HG03571 (cell line): ENCODE data around the gene TOX2.

Source experiments
- ATAC-seq: cut with Tn5 transposase; IDR thresholded peaks from one replicate; pipeline ENCODE4 v1.9.1; 2021; ENCODE audit not compliant: unreplicated experiment

The TOX2 gene

GRCh38 chr20:44092551-44093248 lies 178.0 kb downstream of the TOX2 start:
- ATAC-seq, result no peak

DNA sequence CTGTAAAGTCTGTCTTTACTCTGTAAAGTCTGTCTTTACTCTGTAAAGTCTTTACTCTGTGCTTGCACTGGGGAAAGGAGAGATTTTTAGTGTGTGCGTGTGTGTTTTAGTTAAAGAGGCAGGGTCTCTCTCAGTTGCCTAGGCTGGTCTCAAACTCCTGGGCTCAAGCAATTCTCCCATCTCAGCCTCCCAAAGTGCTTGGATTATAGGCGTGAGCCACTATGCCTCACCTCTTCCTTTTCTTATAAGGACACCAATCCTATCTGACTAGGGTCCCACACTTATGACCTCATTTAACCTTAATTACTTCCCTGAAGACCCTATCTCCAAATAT lies 178.6 kb downstream of the TOX2 start:
- ATAC-seq, result no peak

GRCh38 chr20:44095831-44096230 lies 181.2 kb downstream of the TOX2 start:
- ATAC-seq, result no peak

- ATAC-seq, result no peak
These were observed 183.0 kb downstream of the TOX2 start for GRCh38 chr20:44097521-44098255.

- no peak for ATAC-seq
These were observed 183.6 kb downstream of the TOX2 start for GRCh38 chr20:44098256-44098630.

DNA sequence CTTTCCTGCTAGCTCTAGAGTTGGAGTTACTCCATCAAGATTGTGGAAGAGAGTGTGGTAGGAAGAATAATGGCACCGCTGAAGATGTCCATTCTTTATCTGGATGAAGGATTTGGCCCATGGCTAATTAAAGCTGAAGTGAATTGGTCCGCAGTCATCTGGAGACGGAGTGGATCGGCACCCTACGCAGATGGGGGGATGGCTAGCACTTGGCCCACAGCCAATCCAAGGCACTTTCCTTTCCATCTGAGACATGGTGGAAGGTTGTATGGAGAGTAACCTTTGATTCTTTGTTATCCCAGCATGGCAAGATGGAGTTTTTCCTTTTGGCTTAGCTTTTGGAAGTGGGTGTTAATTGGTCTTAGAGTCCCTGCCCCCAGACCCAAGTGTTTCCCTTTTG lies 184.0 kb downstream of the TOX2 start:
- no peak for ATAC-seq

GRCh38 chr20:44099832-44100231 lies 185.2 kb downstream of the TOX2 start:
- ATAC-seq, result no peak

DNA sequence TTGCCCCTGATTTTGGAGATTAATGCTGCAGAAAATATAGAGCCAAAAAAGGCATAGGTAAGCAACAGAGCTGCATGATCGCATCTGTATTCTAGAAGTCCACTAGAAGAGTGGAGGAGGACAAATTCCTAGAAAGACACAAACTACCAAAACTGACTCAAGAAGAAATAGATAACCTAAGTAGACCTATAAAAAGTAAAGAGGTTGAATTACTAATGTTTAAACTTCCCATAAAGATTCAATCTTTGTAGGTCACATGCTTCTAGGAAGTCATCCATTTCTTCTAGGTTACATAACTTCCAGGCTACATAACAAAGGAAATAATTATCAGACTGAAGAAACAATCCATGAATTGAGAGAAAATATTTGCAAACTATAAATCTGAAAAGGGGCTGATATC lies 187.9 kb downstream of the TOX2 start:
- no peak for ATAC-seq

DNA sequence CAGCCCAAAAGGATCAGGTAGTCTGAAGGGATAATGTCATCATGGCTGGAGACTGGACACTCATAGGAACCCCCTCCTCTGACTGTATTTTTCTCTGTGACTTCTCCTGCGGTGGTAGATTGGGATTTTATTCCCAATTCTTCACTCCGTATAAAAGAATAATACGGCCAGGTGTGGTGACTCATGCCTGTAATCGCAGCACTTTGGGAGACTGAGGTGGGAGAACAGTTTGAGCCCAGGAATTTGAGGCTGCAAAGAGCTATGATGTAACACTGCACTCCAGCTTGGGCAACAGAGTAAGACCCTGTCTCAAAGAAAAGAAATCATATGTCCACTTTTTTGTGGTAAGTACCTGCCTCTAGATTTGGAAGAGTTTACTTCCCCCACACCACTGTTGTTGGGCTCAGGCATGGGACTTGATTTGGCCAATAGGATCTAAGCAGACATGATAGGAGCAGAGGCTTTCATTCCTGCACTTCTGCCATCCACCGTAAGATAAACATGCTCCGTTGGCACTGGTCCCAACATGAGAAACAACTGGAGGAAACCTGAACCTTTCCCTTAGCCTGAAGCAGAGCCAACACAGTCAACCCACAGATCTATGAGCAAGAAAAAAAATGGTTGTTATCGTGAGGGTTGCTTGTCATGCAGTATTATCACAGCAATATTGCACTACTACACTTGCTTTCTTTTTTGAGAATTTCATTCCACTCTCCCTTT lies 190.3 kb downstream of the TOX2 start:
- no peak for ATAC-seq

DNA sequence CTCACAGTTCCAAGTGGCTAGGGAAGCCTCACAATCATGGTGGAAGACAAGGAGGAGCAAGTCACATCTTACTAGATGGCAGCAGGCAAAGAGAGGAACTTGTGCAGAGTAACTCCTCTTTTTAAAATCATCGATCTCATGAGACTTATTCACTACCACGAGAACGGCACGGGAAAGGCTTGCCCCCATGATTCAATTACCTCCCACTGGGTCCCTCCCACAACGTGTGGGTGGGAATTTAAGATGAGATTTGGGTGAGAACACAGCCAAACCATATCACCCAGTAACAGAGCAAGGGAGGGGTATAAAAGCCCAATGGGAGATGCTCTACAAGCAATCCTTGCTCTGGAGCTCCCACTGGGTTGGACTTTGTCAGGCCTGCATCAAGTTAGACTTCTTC lies 192.0 kb downstream of the TOX2 start:
- no peak for ATAC-seq

GRCh38 chr20:44109951-44110361 lies 195.3 kb downstream of the TOX2 start:
- no peak for ATAC-seq

DNA sequence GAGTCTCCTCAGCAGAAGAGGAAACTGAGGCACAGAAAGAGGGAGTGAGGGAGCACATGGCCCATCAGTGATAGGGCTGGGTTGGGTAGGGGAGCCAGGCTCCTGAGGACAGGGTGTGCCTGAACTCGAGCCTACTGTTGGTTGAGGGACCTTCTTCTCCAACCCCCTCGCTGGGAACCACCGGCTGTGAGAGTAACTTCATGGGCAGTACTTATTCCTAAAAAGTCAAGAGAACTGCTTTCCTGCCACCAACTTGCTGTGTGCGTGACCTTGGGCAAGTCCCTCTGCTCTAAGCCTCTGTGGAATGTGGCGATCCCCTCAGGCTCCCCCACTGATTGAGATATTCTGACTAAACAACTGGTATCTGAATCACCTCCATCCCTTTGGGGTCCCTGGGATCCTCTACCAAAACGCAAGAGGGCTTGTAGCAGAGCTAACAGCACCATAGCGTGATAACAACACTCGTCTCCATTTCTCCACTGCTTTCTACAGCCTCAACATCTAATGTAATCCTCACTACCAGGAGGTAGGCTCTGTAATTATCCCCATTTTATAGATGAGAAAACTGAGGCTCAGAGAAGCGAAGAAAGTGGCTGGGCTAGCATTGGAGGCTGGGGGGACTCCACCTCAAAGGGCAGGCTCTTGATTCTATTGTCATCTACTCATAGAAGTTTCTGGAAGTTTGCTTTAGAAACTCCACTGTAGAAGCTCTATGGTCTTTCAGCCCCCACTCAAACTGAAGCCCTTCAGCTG lies 196.3 kb downstream of the TOX2 start:
- ATAC-seq, result no peak

- no peak for ATAC-seq
These were observed 197.2 kb downstream of the TOX2 start for GRCh38 chr20:44111712-44112335.

- no peak for ATAC-seq
These were observed 197.8 kb downstream of the TOX2 start for GRCh38 chr20:44112456-44112855.

- ATAC-seq, result no peak
These were observed 198.4 kb downstream of the TOX2 start for GRCh38 chr20:44112889-44113617.

GRCh38 chr20:44113618-44114376 lies 199.1 kb downstream of the TOX2 start:
- no peak for ATAC-seq

DNA sequence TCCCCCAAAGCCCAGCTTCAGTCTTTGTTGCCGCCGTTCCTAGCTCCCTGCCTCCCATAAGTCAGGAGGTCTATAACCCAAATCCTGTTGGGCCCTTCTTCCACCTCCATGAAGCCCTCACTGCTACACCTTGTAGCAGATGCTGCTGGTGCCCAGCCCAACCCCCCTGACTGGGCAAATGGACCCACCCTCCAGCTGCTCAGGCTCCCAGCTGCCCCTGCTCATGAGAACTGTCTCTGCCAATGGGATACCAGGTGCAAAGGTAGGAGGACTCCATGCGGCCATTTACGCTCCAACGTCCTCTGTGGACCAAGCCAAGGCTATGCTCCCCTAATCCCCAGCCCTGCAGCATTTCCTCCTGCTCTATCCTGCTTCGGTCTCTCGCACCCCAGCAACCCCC lies 200.5 kb downstream of the TOX2 start:
- no peak for ATAC-seq

DNA sequence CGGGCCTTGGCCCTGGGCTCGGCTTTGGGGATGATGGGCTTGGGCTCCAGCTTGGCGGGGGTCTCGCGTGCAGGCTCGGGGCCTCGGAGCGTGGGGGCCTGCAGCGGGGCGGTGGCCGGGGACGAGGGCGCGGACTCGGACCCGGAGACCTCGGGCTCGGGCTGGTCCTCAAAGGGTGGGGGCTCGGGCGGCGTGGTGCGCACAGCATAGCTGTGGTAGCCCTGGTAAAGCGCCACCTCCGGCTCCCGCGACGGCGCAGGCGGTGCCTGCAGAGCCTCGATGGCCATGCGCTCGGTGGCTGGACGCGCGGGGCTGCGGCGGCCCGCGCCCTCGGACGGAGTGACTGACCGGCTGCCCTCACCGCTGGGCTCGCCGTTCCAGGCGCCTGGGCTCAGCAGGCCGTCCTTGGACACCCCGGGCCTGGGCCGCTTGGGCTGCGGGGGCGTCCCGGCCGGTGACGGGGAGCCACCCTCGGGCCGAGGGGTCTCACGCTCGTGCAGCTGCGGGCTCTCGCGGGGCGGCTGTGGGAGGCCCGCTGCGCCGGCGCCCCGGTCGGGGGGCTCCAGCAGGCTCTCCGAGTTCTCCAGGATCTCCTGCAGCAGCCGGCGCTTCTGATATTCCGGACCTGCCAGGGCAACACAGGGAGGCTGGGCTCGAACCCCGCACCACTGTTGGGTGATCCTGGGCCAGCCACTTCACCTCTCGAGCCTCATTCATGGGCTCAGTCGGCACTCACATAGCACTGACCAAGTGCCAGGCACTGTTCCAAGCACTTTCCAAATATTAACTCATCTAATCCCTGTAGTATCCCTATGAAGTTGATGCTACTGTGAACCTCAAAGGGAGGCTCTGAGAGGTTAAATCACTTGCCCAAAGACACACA lies 201.4 kb downstream of the TOX2 start:
- no peak for ATAC-seq
